ENCODE results near the gene WDR41. TPM values are rescaled to one million over a fixed set of nuclear protein-coding genes. Genes with fewer than 3 reads are reported as not detected.
"Not testable (repeated sequence)": the region's sequence is repeated elsewhere in the genome, so short reads cannot be mapped to it uniquely, and the experiment has no call there.

Gene WDR41
- polyA plus RNA-seq, 2 of the 4 experiments (the other 2 are of a cell fraction): 62.1 to 88.5 TPM

- Histone ChIP-seq H3K4me3 (no peak overlapping the region), H3K9me3 (no peaks in the 10 kb centered on the region), H3K4me1 (no peaks in the 10 kb centered on the region), H3K27ac (no peak overlapping the region), H3K4me2 (no peak overlapping the region)
- no peak for TF ChIP-seq FOSB (CRISPR knock-in tag; IDR thresholded peaks at IDR 0.05)
- CTCF ChIA-PET: interaction anchor here (1.0 kb wide), 1 partner anchor 32 kb away, joined by 3 read pairs; no protein-coding TSS in a partner anchor
- ATAC-seq: no peak
- no peak for FAIRE-seq
- POLR2A ChIA-PET: no interaction called here
- 70% methylated on average over 9 of the region's 10 CpGs for WGBS (ENCODE audit: missing lambda C conversion rate)
- DNase-seq (ENCODE audit: low read depth in 1 of 2, low spot score in 1 of 2): no peak
These were observed 100.8 kb downstream of the WDR41 start for GRCh38 chr5:77391240-77391765.

- Histone ChIP-seq H3K4me3 (no peak overlapping the region), H3K4me1 (no peaks in the 10 kb centered on the region), H3K4me2 (no peak overlapping the region), H3K27ac (no peak overlapping the region), H3K9me3 (no peaks in the 10 kb centered on the region)
- POLR2A ChIA-PET: no interaction called here
- no peak for TF ChIP-seq HOXA7 (CRISPR knock-in tag; IDR thresholded peaks at IDR 0.05)
- TF ChIP-seq FOXS1 (CRISPR knock-in tag; IDR thresholded peaks at IDR 0.05): no peak
- TF ChIP-seq NFE2L2 (conservative IDR thresholded peaks at IDR 0.05; ENCODE audit: low read length): no peak
- TF ChIP-seq HDAC2 (IDR thresholded peaks at IDR 0.05): no peak
- TF ChIP-seq NPAS2 (CRISPR knock-in tag; IDR thresholded peaks at IDR 0.05; ENCODE audit: borderline replicate concordance): no peak
- TF ChIP-seq TP53 (CRISPR knock-in tag; IDR thresholded peaks at IDR 0.05): no peak
- WGBS (ENCODE audit: missing lambda C conversion rate): 78% methylated on average over 2 of the region's 2 CpGs
- no peak for ATAC-seq
- FAIRE-seq: no peak
- no peak for DNase-seq (ENCODE audit: low read depth in 1 of 2, low spot score in 1 of 2)
- CTCF ChIA-PET: interaction anchor here (0.7 to 1.0 kb wide), 2 partner anchors 12 to 32 kb away, joined by 3 to 4 read pairs; no protein-coding TSS in a partner anchor
These were observed 101.3 kb downstream of the WDR41 start for GRCh38 chr5:77390795-77391194.

- FAIRE-seq: no peak
- ChIA-PET POLR2A (no interaction called here), CTCF (interaction anchor here (0.7 to 1.0 kb wide), 2 partner anchors 11 to 24 kb away, joined by 4 to 5 read pairs; no protein-coding TSS in a partner anchor)
- Histone ChIP-seq H3K4me3 (no peak overlapping the region), H3K27ac (no peak overlapping the region), H3K4me2 (no peak overlapping the region), H3K4me1 (no peaks in the 10 kb centered on the region), H3K9me3 (no peaks in the 10 kb centered on the region)
- no peak for ATAC-seq
- WGBS (ENCODE audit: missing lambda C conversion rate): 76% methylated on average over 3 of the region's 3 CpGs
- no peak for TF ChIP-seq EHMT2 (IDR thresholded peaks at IDR 0.05; ENCODE audit: low read depth)
- no peak for TF ChIP-seq CTCF (IDR thresholded peaks at IDR 0.05)
- no peak for TF ChIP-seq CBX8 (IDR thresholded peaks at IDR 0.05)
- TF ChIP-seq NPAS2 (CRISPR knock-in tag; IDR thresholded peaks at IDR 0.05; ENCODE audit: borderline replicate concordance): no peak
- TF ChIP-seq POLR2AphosphoS2 (conservative IDR thresholded peaks at IDR 0.05; ENCODE audit: low read length): no peak
- TF ChIP-seq TP53 (CRISPR knock-in tag; IDR thresholded peaks at IDR 0.05): no peak
- TF ChIP-seq MAFK (IDR thresholded peaks at IDR 0.05; ENCODE audit: partially characterized antibody): no peak
- no peak for DNase-seq (ENCODE audit: low read depth in 1 of 2, low spot score in 1 of 2)
These were observed 101.9 kb downstream of the WDR41 start for GRCh38 chr5:77390221-77390620.

- ATAC-seq: no peak
- FAIRE-seq: no peak
- Histone ChIP-seq H3K4me3 (no peak overlapping the region), H3K4me2 (no peak overlapping the region), H3K9me3 (no peaks in the 10 kb centered on the region), H3K4me1 (no peaks in the 10 kb centered on the region), H3K27ac (no peak overlapping the region)
- no peak for DNase-seq (ENCODE audit: low read depth in 1 of 2, low spot score in 1 of 2)
- WGBS (ENCODE audit: missing lambda C conversion rate): 81% methylated on average over 2 of the region's 2 CpGs
- no peak for TF ChIP-seq CEBPB (IDR thresholded peaks at IDR 0.05)
- TF ChIP-seq HEYL (CRISPR knock-in tag; IDR thresholded peaks at IDR 0.05): no peak
- no peak for TF ChIP-seq E2F6 (IDR thresholded peaks at IDR 0.05; ENCODE audit: borderline replicate concordance, low read depth)
- ChIA-PET POLR2A (no interaction called here), CTCF (interaction anchor here (1.0 kb wide), 1 partner anchor 24 kb away, joined by 5 read pairs; no protein-coding TSS in a partner anchor)
These were observed 102.4 kb downstream of the WDR41 start for GRCh38 chr5:77389746-77390145.

GRCh38 chr5:77386340-77386739 lies 105.8 kb downstream of the WDR41 start:
- H3K4me1 ChIP-seq; H3K27ac ChIP-seq; H3K4me3 ChIP-seq; DNase-seq (ENCODE audit: low read depth in 1 of 2, low spot score in 1 of 2); POLR2A ChIA-PET; ATAC-seq; FAIRE-seq; H3K9me3 ChIP-seq; CTCF ChIA-PET; H3K4me2 ChIP-seq: not testable (repeated sequence)
- 95% methylated on average over 1 of the region's 1 CpG for WGBS (ENCODE audit: missing lambda C conversion rate)

GRCh38 chr5:77383336-77383735 lies 108.8 kb downstream of the WDR41 start:
- H3K27ac ChIP-seq; H3K4me2 ChIP-seq; CTCF ChIA-PET; H3K4me1 ChIP-seq; ATAC-seq; FAIRE-seq; H3K4me3 ChIP-seq; H3K9me3 ChIP-seq; DNase-seq (ENCODE audit: low read depth in 1 of 2, low spot score in 1 of 2); POLR2A ChIA-PET: not testable (repeated sequence)
- WGBS (ENCODE audit: missing lambda C conversion rate): 50% methylated on average over 2 of the region's 2 CpGs
